PC-3 (cell line): Measurements from ENCODE around the gene PON1.

Experiments used
- CTCF ChIP-seq: fragments of 300-600 bp; sonication (generic); conservative IDR thresholded peaks from 2 replicates; pipeline ENCODE4 v1.5.1; 2017; ENCODE audit warnings: antibody characterized with exemption, low read depth, mild to moderate bottlenecking, low read length
- EZH2 ChIP-seq: fragments of 300-600 bp; sonication (generic); IDR thresholded peaks from one replicate; pipeline ENCODE4 v1.6.1; 2017; ENCODE audit warnings: antibody characterized with exemption, mild to moderate bottlenecking, low read length; ENCODE audit not compliant: unreplicated experiment

GRCh38 chr7:95320651-95321050, 3.7 kb downstream of the PON1 start:
- TF ChIP-seq CTCF: no peak
- no peak for TF ChIP-seq EZH2
